Calu3 (cell line): Measurements from ENCODE around the gene RHEBL1. TPM values are rescaled to one million over a fixed set of nuclear protein-coding genes. Genes with fewer than 3 reads are reported as not detected.
A peak's percentile ranks its signal among the peaks of the same experiment; 100 is the strongest.

Experiments
- BruUV-seq: library from RNA; stranded (reverse); fragments of 400-500 nt; replicated peaks from 2 replicates; lab custom pipeline; 2021; lab: Mats Ljungman, UMichigan
- CTCF ChIA-PET: fragments of 300-600 bp; sonication (Branson Sonifier 250); formaldehyde crosslinking; loops from one replicate; lab custom pipeline; 2022; ENCODE audit warnings: antibody characterized with exemption; lab: Charles Lee
- DNase-seq: peaks from one replicate; pipeline ENCODE4 v3.0.0; 2022
- H3K27ac Mint-ChIP-seq: one replicate; pipeline ENCODE4 v1.8.0; 2022; ENCODE audit warnings: mixed read lengths; ENCODE audit not compliant: unreplicated experiment
- H3K27me3 Mint-ChIP-seq: one replicate; pipeline ENCODE4 v1.8.0; 2022; ENCODE audit warnings: mixed read lengths; ENCODE audit not compliant: unreplicated experiment
- H3K36me3 Mint-ChIP-seq: one replicate; pipeline ENCODE4 v1.8.0; 2022; ENCODE audit warnings: mild to moderate bottlenecking, moderate library complexity, mixed read lengths; ENCODE audit not compliant: insufficient read depth, unreplicated experiment
- H3K4me1 Mint-ChIP-seq: one replicate; pipeline ENCODE4 v1.8.0; 2022; ENCODE audit warnings: mild to moderate bottlenecking, low read depth, mixed read lengths; ENCODE audit not compliant: unreplicated experiment
- H3K4me3 Mint-ChIP-seq: one replicate; pipeline ENCODE4 v1.8.0; 2022; ENCODE audit warnings: mild to moderate bottlenecking, low read depth, moderate library complexity, mixed read lengths; ENCODE audit not compliant: unreplicated experiment
- H3K9me3 Mint-ChIP-seq: one replicate; pipeline ENCODE4 v1.8.0; 2022; ENCODE audit warnings: low read depth, mixed read lengths; ENCODE audit not compliant: unreplicated experiment
- intact Hi-C: fragments of 100-400 bp; cut with micrococcal nuclease; formaldehyde crosslinking; loops from one replicate; pipeline ENCODE4 v1.10.0; 2022; ENCODE audit not compliant: unreplicated experiment
- total RNA-seq: library from RNA; stranded (reverse); gene quantifications from 2 replicates; pipeline ENCODE4 v1.2.3, GENCODE V29; 2022
- TF ChIP-seq, protein P1 (sequence below): fragments of 200-600 bp; IDR thresholded peaks from one replicate; pipeline ENCODE4 v1.8.0; 2022; ENCODE audit warnings: antibody characterized with exemption; ENCODE audit not compliant: unreplicated experiment

Gene RHEBL1
- total RNA-seq, 1 experiment from 2014 or later = 2.0 TPM

DNA sequence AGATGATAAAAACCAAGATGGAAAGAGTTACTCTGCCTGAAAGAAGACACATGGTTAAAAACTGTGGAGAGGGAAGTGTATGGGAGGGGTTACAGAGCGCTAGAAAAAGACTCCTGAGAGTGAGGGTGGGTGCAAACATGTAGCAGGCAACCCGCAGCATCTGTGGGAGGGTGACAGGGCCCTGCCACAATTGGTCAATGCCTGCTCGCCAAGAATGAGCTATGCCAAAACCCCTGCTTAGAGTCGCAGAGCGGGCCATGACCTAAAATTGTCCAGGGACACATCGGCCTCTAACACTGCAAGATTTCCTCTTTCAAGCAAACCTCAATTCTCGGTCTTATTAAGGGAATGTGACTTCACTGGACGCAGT is 51.9 kb downstream of the RHEBL1 start:
- peak overlapping the region; percentile 86 for H3K27ac Mint-ChIP-seq
- intact Hi-C loops = no loop called here
- DNase-seq = peak; percentile 10
- TF ChIP-seq, protein P1, sequence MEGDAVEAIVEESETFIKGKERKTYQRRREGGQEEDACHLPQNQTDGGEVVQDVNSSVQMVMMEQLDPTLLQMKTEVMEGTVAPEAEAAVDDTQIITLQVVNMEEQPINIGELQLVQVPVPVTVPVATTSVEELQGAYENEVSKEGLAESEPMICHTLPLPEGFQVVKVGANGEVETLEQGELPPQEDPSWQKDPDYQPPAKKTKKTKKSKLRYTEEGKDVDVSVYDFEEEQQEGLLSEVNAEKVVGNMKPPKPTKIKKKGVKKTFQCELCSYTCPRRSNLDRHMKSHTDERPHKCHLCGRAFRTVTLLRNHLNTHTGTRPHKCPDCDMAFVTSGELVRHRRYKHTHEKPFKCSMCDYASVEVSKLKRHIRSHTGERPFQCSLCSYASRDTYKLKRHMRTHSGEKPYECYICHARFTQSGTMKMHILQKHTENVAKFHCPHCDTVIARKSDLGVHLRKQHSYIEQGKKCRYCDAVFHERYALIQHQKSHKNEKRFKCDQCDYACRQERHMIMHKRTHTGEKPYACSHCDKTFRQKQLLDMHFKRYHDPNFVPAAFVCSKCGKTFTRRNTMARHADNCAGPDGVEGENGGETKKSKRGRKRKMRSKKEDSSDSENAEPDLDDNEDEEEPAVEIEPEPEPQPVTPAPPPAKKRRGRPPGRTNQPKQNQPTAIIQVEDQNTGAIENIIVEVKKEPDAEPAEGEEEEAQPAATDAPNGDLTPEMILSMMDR = no peak
- no peaks in the 10 kb centered on the region for H3K27me3 Mint-ChIP-seq
- no peaks in the 10 kb centered on the region for H3K9me3 Mint-ChIP-seq
- H3K4me1 Mint-ChIP-seq = peaks cover 15% of the 10 kb centered on the region
- CTCF ChIA-PET = interaction anchor here (0.6 to 1.0 kb wide), 7 partner anchors 15 to 91 kb away, joined by 3 to 5 read pairs (median 3); partner anchors contain the start of genes DDN and RHEBL1
- peak overlapping the region; percentile 87 for H3K4me3 Mint-ChIP-seq
- H3K36me3 Mint-ChIP-seq = peaks cover 35% of the 10 kb centered on the region
- no TSS peak for BruUV-seq

DNA sequence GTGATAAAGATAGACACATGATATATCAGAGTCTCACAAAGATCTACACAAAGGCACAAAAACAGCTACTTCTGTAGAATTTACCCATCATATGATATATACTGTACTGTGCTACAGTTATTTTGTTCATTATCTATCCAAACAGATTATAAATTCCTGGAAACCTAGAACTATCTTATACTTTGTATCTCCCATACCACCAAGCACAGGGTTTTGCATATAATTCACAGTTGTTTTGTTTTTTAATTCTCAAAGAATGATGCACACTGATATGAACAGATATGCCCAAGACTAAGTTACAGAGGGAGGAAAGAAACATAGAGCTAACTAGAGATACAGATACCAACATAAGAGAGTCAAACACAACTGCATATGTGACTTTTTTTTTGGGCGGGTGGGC is 54.6 kb downstream of the RHEBL1 start:
- intact Hi-C loops = no loop called here
- Mint-ChIP-seq H3K27ac (no peak overlapping the region), H3K36me3 (peaks cover 27% of the 10 kb centered on the region), H3K27me3 (no peaks in the 10 kb centered on the region), H3K9me3 (no peaks in the 10 kb centered on the region), H3K4me3 (no peak overlapping the region), H3K4me1 (peaks cover 15% of the 10 kb centered on the region)
- no peak for DNase-seq
- no TSS peak for BruUV-seq
- TF ChIP-seq, protein P1 = no peak
- CTCF ChIA-PET = no interaction called here

Other genes starting within 250 kb of the RHEBL1 start
- 80.8 and 89.6 TPM in 2 replicates for gene DDX23, start 217.8 kb downstream of the RHEBL1 start, total RNA-seq
- gene RND1, start 204.1 kb downstream of the RHEBL1 start, total RNA-seq = 7.4 and 14.2 TPM in 2 replicates
- gene FKBP11, start 144.5 kb downstream of the RHEBL1 start, total RNA-seq = 20.1 and 21.4 TPM in 2 replicates
- gene ARF3, start 112.5 kb downstream of the RHEBL1 start, total RNA-seq = 142 and 164 TPM in 2 replicates
- gene WNT10B, start 98.2 kb downstream of the RHEBL1 start, total RNA-seq = 0.73 TPM in 1 of 2 replicates, not detected in the other
- not detected in 2 replicates for gene WNT1, start 91.7 kb downstream of the RHEBL1 start, total RNA-seq
- gene DDN, start 70.6 kb downstream of the RHEBL1 start, total RNA-seq = 0.12 and 0.21 TPM in 2 replicates
- 34.2 and 36.9 TPM in 2 replicates for gene PRKAG1, start 51.2 kb downstream of the RHEBL1 start, total RNA-seq
- gene KMT2D, start 9.2 kb downstream of the RHEBL1 start, total RNA-seq = 72.9 and 79.7 TPM in 2 replicates
- gene DHH, start 24.8 kb upstream of the RHEBL1 start, total RNA-seq = not detected in 2 replicates
- 23.3 and 26.4 TPM in 2 replicates for gene LMBR1L, start 40.9 kb upstream of the RHEBL1 start, total RNA-seq
- 690 and 793 TPM in 2 replicates for gene TUBA1B, start 61.4 kb upstream of the RHEBL1 start, total RNA-seq
- 9.2 and 11.5 TPM in 2 replicates for gene TUBA1A, start 119.1 kb upstream of the RHEBL1 start, total RNA-seq
- gene TUBA1C, start 195.1 kb upstream of the RHEBL1 start, total RNA-seq = 469 and 472 TPM in 2 replicates
- gene PRPH, start 225.2 kb upstream of the RHEBL1 start, total RNA-seq = not detected in 2 replicates